Upper lobe of left lung (tissue), 6 donors: ENCODE measurements around the gene OPCML. TPM values are rescaled to one million over a fixed set of nuclear protein-coding genes. Genes with fewer than 3 reads are reported as not detected.

Experiments
- ATAC-seq, 2 donors: fragments of 200-7000 bp; cut with Tn5 transposase; one replicate each; pipeline ENCODE4 v1.9.1; 2022; ENCODE audit warnings: mild to moderate bottlenecking in 2 of 2, moderate library complexity in 2 of 2; ENCODE audit not compliant: low FRiP score in 2 of 2
- DNase-seq, 2 donors: peaks; one replicate each; pipeline ENCODE4 v3.0.0-alpha.2; 2019 to 2020
- H3K27ac ChIP-seq, 4 donors: fragments of 200-600 bp; sonication (generic); one replicate each; pipeline ENCODE4 v1.5.1; 2016 to 2019
- H3K27me3 ChIP-seq, 4 donors: fragments of 200-600 bp; sonication (generic); one replicate each; pipeline ENCODE4 v1.5.1; 2017 to 2019
- H3K36me3 ChIP-seq, 4 donors: fragments of 200-600 bp; sonication (generic); one replicate each; pipeline ENCODE4 v1.5.1; 2016 to 2019
- H3K4me1 ChIP-seq, 4 donors: fragments of 200-600 bp; sonication (generic); one replicate each; pipeline ENCODE4 v1.5.1; 2018 to 2019
- H3K4me3 ChIP-seq, 4 donors: fragments of 200-600 bp; sonication (generic); one replicate each; pipeline ENCODE4 v1.5.1; 2017 to 2019; ENCODE audit warnings: mild to moderate bottlenecking in 2 of 4, moderate library complexity in 1 of 4
- H3K9me3 ChIP-seq, 4 donors: fragments of 200-600 bp; sonication (generic); one replicate each; pipeline ENCODE4 v1.5.1; 2018 to 2019
- EP300 ChIP-seq, 4 donors: sonication (generic); formaldehyde crosslinking; IDR thresholded peaks; one replicate each; pipeline ENCODE4 v1.5.1; 2017; ENCODE audit warnings: antibody characterized with exemption in 4 of 4, control low read depth in 2 of 4
- POLR2A ChIP-seq, 4 donors: fragments of 450-650 bp; IDR thresholded peaks; one replicate each; pipeline ENCODE4 v1.5.1; 2016 to 2017; ENCODE audit warnings: antibody characterized with exemption in 4 of 4, mild to moderate bottlenecking in 2 of 4
- POLR2AphosphoS5 ChIP-seq, 2 donors: sonication (generic); formaldehyde crosslinking; IDR thresholded peaks; one replicate each; pipeline ENCODE4 v1.5.1; 2017; ENCODE audit warnings: antibody characterized with exemption in 2 of 2
- whole genome bisulfite sequencing, 2 donors: methylation state at CpG; one replicate each; pipeline ENCODE4 v1.1.5; 2017 to 2018; 5-methylcytosine and 5-hydroxymethylcytosine counted together
- total RNA-seq, 6 donors: library from RNA; depleted of rRNA in 4 of 6; stranded (reverse); fragments of >200 nt in 4 of 6; gene quantifications; one replicate each; pipeline versions ENCODE4 v1.1.0 to v1.2.1, GENCODE V29; 2016 to 2021
- TF ChIP-seq, protein P1 (sequence below), 6 experiments: fragments of 450-650 bp in 4 of 6; fragments of 200-600 bp in 2 of 6; sonication (generic) in 2 of 6; IDR thresholded peaks; one replicate each; pipeline ENCODE4 v1.5.1; 2016 to 2019; ENCODE audit warnings: antibody characterized with exemption in 6 of 6
- donor health status: DM: no; HTN: no; CAD: no; lungs with moderate emphysema.
- donor health status: DM: no; HTN: yes; CAD: no; lungs with severe emphysema.

Gene OPCML
- total RNA-seq, 6 donors from 2014 or later = 0.10 TPM; not detected in 5

DNA sequence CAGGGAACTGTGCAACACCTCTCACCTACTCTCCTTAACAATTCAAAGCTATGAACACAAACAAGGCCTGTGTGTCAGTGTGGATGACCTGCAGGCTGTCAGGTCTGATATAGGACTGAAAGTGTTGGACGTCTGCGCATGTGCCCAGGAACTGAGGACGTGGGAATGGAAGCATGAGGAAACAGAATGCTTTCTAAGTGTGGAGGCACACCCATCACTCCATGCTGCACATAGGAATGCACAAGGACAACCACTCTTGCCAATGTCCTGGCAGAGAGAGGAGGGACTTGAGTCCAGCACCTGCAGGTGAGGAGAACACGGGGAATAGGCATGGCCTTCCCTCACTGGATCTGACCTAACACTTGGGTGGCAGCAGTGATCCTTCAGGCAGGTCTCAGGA is 874.3 kb downstream of the OPCML start:
- Histone ChIP-seq H3K27me3 (no peaks in the 10 kb centered on the region), H3K4me1 (no peaks in the 10 kb centered on the region), H3K4me3 (no peak overlapping the region), H3K27ac (peak overlapping the region in 1 of 4 donors; percentile 37), H3K36me3 (no peaks in the 10 kb centered on the region), H3K9me3 (no peaks in the 10 kb centered on the region)
- peak in 1 of 2 donors; percentile 88 for DNase-seq
- ATAC-seq = peak; percentile 43 to 93
- WGBS, 2 donors = 62 to 76% methylated on average over 3 to 4 of the region's 4 CpGs
- peak in 1 of 4 donors; percentile 65 for TF ChIP-seq EP300 (IDR thresholded peaks at IDR 0.05)
- TF ChIP-seq, protein P1, sequence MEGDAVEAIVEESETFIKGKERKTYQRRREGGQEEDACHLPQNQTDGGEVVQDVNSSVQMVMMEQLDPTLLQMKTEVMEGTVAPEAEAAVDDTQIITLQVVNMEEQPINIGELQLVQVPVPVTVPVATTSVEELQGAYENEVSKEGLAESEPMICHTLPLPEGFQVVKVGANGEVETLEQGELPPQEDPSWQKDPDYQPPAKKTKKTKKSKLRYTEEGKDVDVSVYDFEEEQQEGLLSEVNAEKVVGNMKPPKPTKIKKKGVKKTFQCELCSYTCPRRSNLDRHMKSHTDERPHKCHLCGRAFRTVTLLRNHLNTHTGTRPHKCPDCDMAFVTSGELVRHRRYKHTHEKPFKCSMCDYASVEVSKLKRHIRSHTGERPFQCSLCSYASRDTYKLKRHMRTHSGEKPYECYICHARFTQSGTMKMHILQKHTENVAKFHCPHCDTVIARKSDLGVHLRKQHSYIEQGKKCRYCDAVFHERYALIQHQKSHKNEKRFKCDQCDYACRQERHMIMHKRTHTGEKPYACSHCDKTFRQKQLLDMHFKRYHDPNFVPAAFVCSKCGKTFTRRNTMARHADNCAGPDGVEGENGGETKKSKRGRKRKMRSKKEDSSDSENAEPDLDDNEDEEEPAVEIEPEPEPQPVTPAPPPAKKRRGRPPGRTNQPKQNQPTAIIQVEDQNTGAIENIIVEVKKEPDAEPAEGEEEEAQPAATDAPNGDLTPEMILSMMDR (IDR thresholded peaks at IDR 0.05) = no peak
- TF ChIP-seq POLR2AphosphoS5 (IDR thresholded peaks at IDR 0.05) = peak in 1 of 2 donors; percentile 59

DNA sequence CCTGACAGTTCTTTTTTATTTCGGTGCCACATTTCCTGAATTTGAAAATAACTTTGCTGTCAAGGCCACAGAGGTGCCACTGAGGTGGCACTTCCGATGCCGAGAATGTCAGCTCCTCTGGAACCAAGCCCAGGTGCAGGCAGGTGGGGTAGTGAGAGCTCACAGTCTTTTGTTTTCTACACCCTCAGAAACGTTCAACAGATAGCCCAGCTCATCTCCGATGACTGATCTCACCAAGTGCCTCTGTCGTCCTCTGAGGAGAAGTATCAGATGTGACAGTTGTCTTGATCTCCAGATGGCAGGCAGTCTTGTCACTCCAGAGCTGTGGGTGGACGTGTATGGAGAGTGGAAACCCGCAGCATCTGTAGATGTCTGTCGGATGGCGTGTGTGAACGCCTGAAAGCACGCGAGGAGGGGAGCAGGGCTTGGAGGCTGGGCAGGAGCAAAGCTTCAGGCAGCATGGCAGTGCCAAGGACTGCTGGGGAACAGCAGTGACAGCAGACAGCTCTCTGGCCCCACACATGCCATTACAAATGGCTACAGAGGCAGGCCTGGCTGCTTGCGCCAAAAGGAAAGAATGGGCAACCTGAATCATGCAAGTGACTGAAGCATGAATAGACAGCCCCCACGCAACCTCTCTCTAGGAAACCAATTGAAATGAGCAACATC is 877.0 kb downstream of the OPCML start:
- H3K27me3 ChIP-seq = no peaks in the 10 kb centered on the region
- 84 to 85% methylated on average over 15 of the region's 15 CpGs for WGBS, 2 donors
- TF ChIP-seq EP300 (IDR thresholded peaks at IDR 0.05) (no peak), POLR2AphosphoS5 (IDR thresholded peaks at IDR 0.05) (no peak), POLR2A (IDR thresholded peaks at IDR 0.05) (no peak)
- TF ChIP-seq, protein P1 (IDR thresholded peaks at IDR 0.05) = no peak
- ATAC-seq = no peak
- H3K27ac ChIP-seq = no peak overlapping the region
- no peak overlapping the region for H3K4me3 ChIP-seq
- H3K9me3 ChIP-seq = no peaks in the 10 kb centered on the region
- H3K36me3 ChIP-seq = no peaks in the 10 kb centered on the region
- no peak for DNase-seq
- peaks cover 0 to 4% (median 0%) of the 10 kb centered on the region in 4 donors for H3K4me1 ChIP-seq

DNA sequence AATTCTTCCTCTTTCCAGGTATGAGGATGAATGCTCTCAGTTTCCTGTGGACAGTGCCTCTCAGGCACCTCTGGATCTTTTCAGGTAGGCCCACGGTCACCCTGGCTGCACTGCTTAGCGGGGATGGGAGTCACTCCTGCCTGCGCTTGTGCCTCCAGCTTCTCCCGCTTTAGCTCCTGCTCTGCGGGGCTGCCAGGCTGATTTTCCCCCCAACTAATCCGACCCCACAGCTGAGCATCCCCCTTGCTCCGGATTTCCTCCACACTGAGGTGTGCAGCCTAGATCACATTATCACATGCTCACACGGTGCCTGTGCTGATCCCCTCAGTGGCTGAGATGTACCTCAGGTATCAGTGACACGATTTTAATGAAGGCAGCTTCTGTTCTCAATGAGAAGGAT is 879.1 kb downstream of the OPCML start:
- H3K36me3 ChIP-seq = no peaks in the 10 kb centered on the region
- WGBS, 2 donors = 89 to 91% methylated on average over 9 of the region's 9 CpGs

DNA sequence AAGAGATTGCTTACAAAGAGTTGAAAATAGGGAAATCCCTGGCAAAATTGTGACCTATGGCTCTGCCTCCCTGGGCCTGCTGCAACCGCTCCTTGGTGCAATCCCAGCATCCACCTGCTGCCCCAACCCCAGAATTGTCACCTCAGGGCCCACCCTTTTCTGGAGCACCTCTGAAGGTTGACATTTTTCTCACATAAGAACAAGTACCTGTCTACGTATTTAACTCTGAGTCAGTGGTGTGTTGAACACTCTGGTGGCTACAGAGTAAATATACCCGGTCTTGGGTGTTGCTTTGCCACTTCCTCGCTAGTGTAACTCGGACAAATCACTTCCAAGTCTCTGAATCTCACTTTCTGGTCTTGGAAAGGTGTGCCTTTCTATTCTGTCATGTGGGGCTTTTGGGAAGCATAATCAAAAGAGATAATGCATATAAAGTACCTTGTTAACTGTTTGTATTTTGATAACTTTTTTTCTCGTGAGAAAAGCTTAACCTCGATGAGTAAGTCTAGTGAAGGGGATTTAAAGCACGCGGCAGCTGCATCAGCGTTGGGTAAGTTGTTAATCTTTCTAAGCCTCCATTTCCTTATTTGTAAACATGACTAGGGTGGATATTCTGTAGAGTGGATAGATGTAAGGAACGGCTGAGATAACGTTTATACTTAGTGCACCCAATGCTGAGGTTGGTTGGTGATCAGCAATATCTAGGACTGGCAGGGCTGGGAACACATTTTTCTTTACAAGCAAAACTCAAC is 881.2 kb downstream of the OPCML start:
- Histone ChIP-seq H3K4me1 (peaks cover 0 to 4% (median 0%) of the 10 kb centered on the region in 4 donors), H3K9me3 (no peaks in the 10 kb centered on the region), H3K4me3 (no peak overlapping the region), H3K27ac (no peak overlapping the region), H3K36me3 (no peaks in the 10 kb centered on the region), H3K27me3 (no peaks in the 10 kb centered on the region)
- WGBS, 2 donors = 56 to 63% methylated on average over 12 of the region's 12 CpGs
- DNase-seq (peak in 1 of 2 donors; percentile 58), ATAC-seq (peak; percentile 21 to 84)
- TF ChIP-seq POLR2AphosphoS5 (IDR thresholded peaks at IDR 0.05) (no peak), POLR2A (IDR thresholded peaks at IDR 0.05) (no peak), EP300 (IDR thresholded peaks at IDR 0.05) (no peak)
- TF ChIP-seq, protein P1 (IDR thresholded peaks at IDR 0.05) = no peak

More for the DNA sequence above, 879.1 kb downstream of the OPCML start:
- TF ChIP-seq POLR2A (IDR thresholded peaks at IDR 0.05) (no peak), EP300 (IDR thresholded peaks at IDR 0.05) (no peak)
- ATAC-seq = no peak
- H3K9me3 ChIP-seq = no peaks in the 10 kb centered on the region
- no peaks in the 10 kb centered on the region for H3K27me3 ChIP-seq
- peaks cover 0 to 4% (median 0%) of the 10 kb centered on the region in 4 donors for H3K4me1 ChIP-seq
- no peak for DNase-seq
- no peak overlapping the region for H3K4me3 ChIP-seq
- no peak overlapping the region for H3K27ac ChIP-seq

DNA sequence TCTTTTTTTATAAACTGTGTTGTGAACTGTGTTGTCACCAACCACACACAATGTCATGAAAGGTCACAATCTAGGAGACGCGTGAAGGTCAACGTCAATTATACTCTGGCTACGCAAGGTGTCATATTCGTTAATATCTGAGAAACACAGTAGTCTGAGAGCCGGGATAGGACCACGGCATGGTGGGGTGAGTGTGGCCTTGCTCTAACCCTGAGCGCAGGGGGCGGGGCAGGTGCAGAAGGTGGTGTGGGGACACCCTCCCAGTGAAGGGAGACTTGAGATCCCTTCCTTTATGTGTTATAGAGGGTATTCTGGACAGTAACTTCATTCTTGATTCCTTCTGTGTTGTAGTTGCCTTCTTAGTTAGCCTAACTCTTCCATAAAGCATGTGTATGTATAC is 883.0 kb downstream of the OPCML start:
- no peak overlapping the region for H3K4me3 ChIP-seq
- H3K36me3 ChIP-seq = no peaks in the 10 kb centered on the region
- H3K9me3 ChIP-seq = no peaks in the 10 kb centered on the region
- H3K27me3 ChIP-seq = no peaks in the 10 kb centered on the region
- no peak for TF ChIP-seq EP300 (IDR thresholded peaks at IDR 0.05)
- no peak for TF ChIP-seq POLR2A (IDR thresholded peaks at IDR 0.05)
- TF ChIP-seq, protein P1 (IDR thresholded peaks at IDR 0.05) = no peak
- TF ChIP-seq POLR2AphosphoS5 (IDR thresholded peaks at IDR 0.05) = no peak
- H3K27ac ChIP-seq = no peak overlapping the region
- DNase-seq (peak in 1 of 2 donors; percentile 43), ATAC-seq (peak in 1 of 2 donors; percentile 50)
- WGBS, 2 donors = 93 to 95% methylated on average over 9 of the region's 9 CpGs
- peaks cover 0 to 4% (median 0%) of the 10 kb centered on the region in 4 donors for H3K4me1 ChIP-seq
